Mucosa of descending colon (tissue), 3 donors: ENCODE results near the gene CDH15. TPM values are rescaled to one million over a fixed set of nuclear protein-coding genes. Genes with fewer than 3 reads are reported as not detected.
A peak's percentile ranks its signal among the peaks of the same experiment; 100 is the strongest.

Experiments used
- ATAC-seq: fragments of 200-7000 bp; cut with Tn5 transposase; one replicate; pipeline ENCODE4 v1.9.1; 2020; ENCODE audit warnings: mild to moderate bottlenecking, moderate library complexity
- DNase-seq, 3 donors: peaks; one replicate each; pipeline ENCODE4 v3.0.0-alpha.2; 2020
- H3K36me3 ChIP-seq: fragments of 200-600 bp; one replicate; pipeline ENCODE4 v1.8.0; 2021; ENCODE audit warnings: low read depth, mild to moderate bottlenecking
- H3K4me1 ChIP-seq: fragments of 200-600 bp; one replicate; pipeline ENCODE4 v1.8.0; 2021; ENCODE audit warnings: low read depth, mild to moderate bottlenecking
- H3K4me3 ChIP-seq: fragments of 200-600 bp; one replicate; pipeline ENCODE4 v1.8.0; 2021; ENCODE audit warnings: mild to moderate bottlenecking
- H3K9me3 ChIP-seq: fragments of 200-600 bp; one replicate; pipeline ENCODE4 v1.8.0; 2021; ENCODE audit warnings: mild to moderate bottlenecking
- CTCF ChIP-seq: fragments of 200-600 bp; IDR thresholded peaks from one replicate; pipeline ENCODE4 v1.8.0; 2022; ENCODE audit warnings: antibody characterized with exemption, mild to moderate bottlenecking
- intact Hi-C, 2 donors: fragments of 100-400 bp; cut with DNase I in 1 of 2; cut with micrococcal nuclease in 1 of 2; formaldehyde crosslinking; loops; one replicate each; pipeline versions ENCODE4 v1.11.0 to v1.11.1; 2022; cut with DNase I, micrococcal nuclease
- total RNA-seq, 3 donors: library from RNA; stranded (reverse); fragmentation: NEBNext Ultra II Directional in 2 of 3; extraction: Animal tissue kit (Norgen Biotek cat#: 25700) in 2 of 3; gene quantifications; one replicate each; pipeline versions ENCODE4 v1.2.1 to v1.2.4, GENCODE V29; 2021 to 2023
- donor health status: DM: no; HTN: no; CAD: no; lungs with moderate emphysema.
- donor health status: DM: no; HTN: no; CAD: no.
- donor health status: DM: no; HTN: yes; CAD: no.

The CDH15 gene
- total RNA-seq, 3 donors from 2014 or later = not detected

- DNase-seq = peak in 2 of 3 donors; percentile 19 to 48
- TF ChIP-seq CTCF = no peak
- intact Hi-C loops = no loop called here
- Histone ChIP-seq H3K36me3 (no peaks in the 10 kb centered on the region), H3K4me3 (no peak overlapping the region), H3K4me1 (peaks cover 13% of the 10 kb centered on the region), H3K9me3 (no peaks in the 10 kb centered on the region)
- ATAC-seq = no peak
Measured at GRCh38 chr16:89197633-89198416, 26.3 kb downstream of the CDH15 start.

GRCh38 chr16:89198417-89199240 is 27.1 kb downstream of the CDH15 start:
- Histone ChIP-seq H3K4me3 (no peak overlapping the region), H3K4me1 (peaks cover 13% of the 10 kb centered on the region), H3K9me3 (no peaks in the 10 kb centered on the region), H3K36me3 (no peaks in the 10 kb centered on the region)
- DNase-seq (peak in 2 of 3 donors; percentile 15 to 50), ATAC-seq (no peak)
- intact Hi-C loops = no loop called here
- no peak for TF ChIP-seq CTCF

- DNase-seq (peak in 2 of 3 donors; percentile 27 to 43), ATAC-seq (no peak)
- no peak overlapping the region for H3K4me3 ChIP-seq
- no peaks in the 10 kb centered on the region for H3K36me3 ChIP-seq
- no peaks in the 10 kb centered on the region for H3K9me3 ChIP-seq
- peaks cover 13% of the 10 kb centered on the region for H3K4me1 ChIP-seq
- no peak for TF ChIP-seq CTCF
- intact Hi-C loops = no loop called here
Measured at GRCh38 chr16:89199241-89200123, 27.9 kb downstream of the CDH15 start.

- H3K36me3 ChIP-seq = no peaks in the 10 kb centered on the region
- DNase-seq (peak in 1 of 3 donors; percentile 50), ATAC-seq (no peak)
- TF ChIP-seq CTCF = no peak
- H3K4me3 ChIP-seq = no peak within 1 kb of the TSS
- H3K9me3 ChIP-seq = no peaks in the 10 kb centered on the region
- peaks cover 13% of the 10 kb centered on the region for H3K4me1 ChIP-seq
- intact Hi-C loops = no loop called here
Measured at GRCh38 chr16:89200124-89200849, 28.7 kb downstream of the CDH15 start, which contains the start of gene SLC22A31. Gene SLC22A31, minus strand, starts transcription at chr16:89200537. Its CDS starts 36 bp downstream, at chr16:89200501.
